GM06990 (cell line): ENCODE results near the gene PFN4.
A peak's percentile ranks its signal among the peaks of the same experiment; 100 is the strongest.

Experiments used
- DNase-seq: peaks from one replicate; pipeline ENCODE4 v3.0.0-alpha.2; 2011; ENCODE audit not compliant: insufficient read length; ENCODE audit errors: extremely low read depth
- H3K27me3 ChIP-seq: replicated peaks from 2 replicates; pipeline ENCODE4 v1.6.0; 2011; ENCODE audit warnings: low read length; ENCODE audit not compliant: control insufficient read depth, insufficient read depth
- H3K36me3 ChIP-seq: 2 replicates; pipeline ENCODE4 v1.5.1; 2011; ENCODE audit warnings: low read length; ENCODE audit not compliant: control insufficient read depth, insufficient read depth
- H3K4me3 ChIP-seq: replicated peaks from 2 replicates; pipeline ENCODE4 v1.5.1; 2011; ENCODE audit warnings: low read depth, mild to moderate bottlenecking, control low read depth, low read length
- TF ChIP-seq, protein P1 (sequence below): IDR thresholded peaks from 2 replicates; pipeline ENCODE4 v1.5.1; 2011; ENCODE audit warnings: low read length, control low read depth, mild to moderate bottlenecking, inconsistent platforms; ENCODE audit not compliant: insufficient read depth, poor library complexity, severe bottlenecking

Gene PFN4

DNA sequence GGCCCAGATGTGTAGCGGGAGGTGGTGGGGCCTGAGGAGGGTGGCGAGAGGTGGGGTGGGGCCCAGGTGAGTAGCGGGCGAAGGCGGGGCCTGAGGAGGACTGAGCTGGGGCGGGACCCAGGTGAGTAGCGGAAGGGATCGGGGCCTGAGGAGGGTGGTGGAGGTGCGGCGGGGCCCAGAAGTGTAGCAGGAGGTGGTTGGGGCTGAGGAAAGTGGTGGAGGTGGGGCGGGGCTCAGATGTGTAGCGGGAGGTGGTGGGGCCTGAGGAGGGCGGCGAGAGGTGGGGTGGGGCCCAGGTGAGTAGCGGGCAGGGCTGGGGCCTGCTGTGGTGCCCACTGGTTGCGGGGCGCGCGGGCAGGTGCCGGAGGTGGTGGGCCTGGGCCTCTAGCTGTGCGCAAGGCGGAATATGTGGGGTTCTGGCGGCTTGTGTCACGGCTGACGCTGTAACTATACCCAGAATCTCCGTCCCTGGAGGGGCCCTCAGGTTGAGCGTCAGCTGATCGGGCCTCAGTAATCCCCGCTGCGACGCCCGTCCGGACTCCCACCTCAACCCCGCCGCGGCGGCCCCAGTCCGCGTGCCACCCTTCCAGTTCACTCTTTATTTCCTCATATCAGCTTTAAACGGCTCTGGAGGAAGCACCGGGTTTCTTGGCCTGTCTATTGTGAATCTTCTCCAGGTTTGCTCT lies 46.1 kb downstream of the PFN4 start:
- H3K27me3 ChIP-seq = no peaks in the 10 kb centered on the region
- H3K36me3 ChIP-seq = no peaks in the 10 kb centered on the region; the same call in 1 of the 2 replicates
- peak overlapping the region; percentile 76 for H3K4me3 ChIP-seq
- TF ChIP-seq, protein P1, sequence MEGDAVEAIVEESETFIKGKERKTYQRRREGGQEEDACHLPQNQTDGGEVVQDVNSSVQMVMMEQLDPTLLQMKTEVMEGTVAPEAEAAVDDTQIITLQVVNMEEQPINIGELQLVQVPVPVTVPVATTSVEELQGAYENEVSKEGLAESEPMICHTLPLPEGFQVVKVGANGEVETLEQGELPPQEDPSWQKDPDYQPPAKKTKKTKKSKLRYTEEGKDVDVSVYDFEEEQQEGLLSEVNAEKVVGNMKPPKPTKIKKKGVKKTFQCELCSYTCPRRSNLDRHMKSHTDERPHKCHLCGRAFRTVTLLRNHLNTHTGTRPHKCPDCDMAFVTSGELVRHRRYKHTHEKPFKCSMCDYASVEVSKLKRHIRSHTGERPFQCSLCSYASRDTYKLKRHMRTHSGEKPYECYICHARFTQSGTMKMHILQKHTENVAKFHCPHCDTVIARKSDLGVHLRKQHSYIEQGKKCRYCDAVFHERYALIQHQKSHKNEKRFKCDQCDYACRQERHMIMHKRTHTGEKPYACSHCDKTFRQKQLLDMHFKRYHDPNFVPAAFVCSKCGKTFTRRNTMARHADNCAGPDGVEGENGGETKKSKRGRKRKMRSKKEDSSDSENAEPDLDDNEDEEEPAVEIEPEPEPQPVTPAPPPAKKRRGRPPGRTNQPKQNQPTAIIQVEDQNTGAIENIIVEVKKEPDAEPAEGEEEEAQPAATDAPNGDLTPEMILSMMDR = no peak
- DNase-seq = no peak

DNA sequence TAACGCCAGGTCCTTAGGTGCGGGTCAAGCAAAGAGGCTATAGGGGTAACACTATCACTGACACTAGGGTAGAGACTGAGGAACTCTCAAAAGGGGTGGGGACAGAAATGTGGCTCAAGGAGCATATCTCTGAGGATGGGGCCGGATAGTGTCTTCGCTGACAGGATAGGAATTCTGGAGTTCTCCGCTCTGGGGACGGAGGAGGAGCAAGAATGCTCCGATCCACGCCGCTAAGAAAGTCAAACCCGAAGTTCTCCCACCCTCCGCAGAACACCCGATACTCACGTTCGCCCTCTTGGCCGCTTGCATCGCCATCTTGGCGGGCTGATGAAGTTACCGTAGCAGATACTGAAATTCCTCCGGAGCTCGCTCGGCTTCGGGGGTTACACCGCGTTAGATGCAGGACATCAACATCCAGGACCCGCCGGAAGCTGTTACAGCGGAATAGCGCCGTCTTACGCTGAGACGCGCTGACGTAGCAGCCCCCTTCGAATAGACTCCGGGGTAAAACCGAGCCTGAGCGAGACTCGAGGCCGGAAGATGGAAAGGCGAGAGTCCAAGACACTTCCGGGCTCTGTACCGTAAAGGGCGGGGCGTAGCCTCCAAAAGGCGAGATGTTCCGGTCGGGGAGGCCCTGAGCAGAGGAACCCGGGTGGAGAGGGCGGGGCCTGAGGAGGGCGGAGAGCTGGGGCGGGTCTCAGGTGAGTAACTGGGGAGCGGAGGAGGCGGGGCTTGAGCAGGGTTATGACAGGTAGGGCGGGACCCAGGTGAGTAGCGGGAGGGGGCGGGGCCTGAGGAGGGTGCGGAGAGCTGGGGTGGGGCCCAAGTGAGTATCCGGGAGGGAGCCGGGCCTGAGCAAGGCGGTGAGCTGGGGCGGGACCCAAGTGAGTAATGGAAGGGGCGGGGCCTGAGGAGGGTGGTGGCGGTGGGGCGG lies 47.0 kb downstream of the PFN4 start, which contains the start of gene SF3B6:
Gene SF3B6, minus strand, starts transcription at position 412 of the 934 bp plus-strand sequence. Its CDS starts 97 bp downstream, at position 315.
- no peaks in the 10 kb centered on the region for H3K36me3 ChIP-seq
- peak; percentile 97 for DNase-seq
- H3K4me3 ChIP-seq = peak within 1 kb of the TSS; percentile 76
- TF ChIP-seq, protein P1 = no peak
- no peaks in the 10 kb centered on the region for H3K27me3 ChIP-seq

DNA sequence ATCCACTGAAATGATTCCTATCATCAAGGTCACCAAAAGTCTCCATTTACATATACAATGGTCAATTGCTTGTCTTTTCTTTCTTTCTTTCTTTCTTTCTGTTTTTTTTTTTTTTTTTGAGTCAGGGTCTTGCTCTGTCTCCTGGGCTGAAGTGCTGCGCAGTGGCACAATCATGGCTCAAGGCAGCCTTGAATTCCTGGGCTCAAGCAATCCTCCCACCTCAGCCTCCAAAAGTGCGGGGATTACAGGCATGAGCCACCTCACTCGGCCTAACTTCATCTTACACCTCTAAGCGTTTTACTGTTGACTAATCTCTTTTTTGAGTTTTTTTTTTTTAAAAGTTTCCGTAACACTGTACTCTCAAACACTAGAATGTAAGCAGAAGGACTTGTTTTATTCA lies 47.9 kb downstream of the PFN4 start:
- Histone ChIP-seq H3K4me3 (peak overlapping the region; percentile 76), H3K27me3 (no peaks in the 10 kb centered on the region), H3K36me3 (no peaks in the 10 kb centered on the region; the same call in 1 of the 2 replicates)
- TF ChIP-seq, protein P1 = no peak
- DNase-seq = no peak

DNA sequence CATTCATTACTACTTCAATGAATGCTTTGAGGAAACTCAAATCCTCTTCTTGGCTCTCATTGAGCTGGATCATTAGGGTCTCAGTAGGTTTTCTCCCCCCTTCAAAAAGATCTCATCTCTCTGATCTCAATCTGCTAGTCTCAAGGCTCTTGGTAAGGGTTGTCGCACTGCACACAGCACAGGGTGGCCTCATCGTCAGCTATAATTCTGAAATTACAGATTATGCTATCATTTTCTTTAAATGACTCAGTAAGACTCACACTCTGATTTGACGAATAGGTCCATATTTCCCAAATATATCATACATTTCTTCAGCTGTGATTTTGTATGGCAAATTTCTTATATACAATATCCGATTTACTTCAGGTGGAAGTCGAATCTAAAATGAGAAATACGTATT lies 49.3 kb downstream of the PFN4 start:
- H3K27me3 ChIP-seq = no peaks in the 10 kb centered on the region
- no peak overlapping the region for H3K4me3 ChIP-seq
- H3K36me3 ChIP-seq = peaks cover 2% of the 10 kb centered on the region
- TF ChIP-seq, protein P1 = no peak
- DNase-seq = no peak

DNA sequence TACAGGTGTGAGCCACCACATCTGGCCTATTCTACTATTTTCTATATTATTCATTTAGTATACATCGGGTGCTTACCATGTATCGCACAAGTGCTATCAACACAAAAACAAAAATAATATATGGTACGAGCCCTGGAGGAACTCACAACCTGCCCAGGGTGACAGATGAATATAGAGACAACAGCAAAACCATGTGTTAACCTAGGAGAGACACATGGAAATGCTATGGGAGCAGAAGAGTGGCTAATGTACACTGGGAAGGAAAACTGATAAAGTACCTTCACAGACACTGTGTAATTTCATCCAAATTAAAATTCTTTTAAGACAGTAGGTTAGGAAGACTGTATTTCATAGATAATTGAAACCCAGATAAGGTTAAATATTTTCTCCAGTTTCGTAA lies 50.9 kb downstream of the PFN4 start:
- no peaks in the 10 kb centered on the region for H3K27me3 ChIP-seq
- TF ChIP-seq, protein P1 = no peak
- H3K4me3 ChIP-seq = no peak overlapping the region
- H3K36me3 ChIP-seq = peaks cover 2% of the 10 kb centered on the region
- no peak for DNase-seq
